Natural killer cell (primary cell): ENCODE measurements around the gene CAMSAP2. TPM values are rescaled to one million over a fixed set of nuclear protein-coding genes. Genes with fewer than 3 reads are reported as not detected.

ENCODE experiments used
- ATAC-seq, 3 donors: fragments of 150-1000 bp in 2 of 3; fragments of 200-7000 bp in 1 of 3; cut with Tn5 transposase; 1 replicate in 1 of 3; 2 replicates in 2 of 3; pipeline ENCODE4 v1.10.0; 2021; ENCODE audit warnings: mild to moderate bottlenecking in 2 of 3, moderate library complexity in 2 of 3
- DNase-seq, 2 donors: peaks; one replicate each; pipeline versions ENCODE4 v3.0.0 to v3.0.0-alpha.2; 2013 to 2021; ENCODE audit warnings: mixed read lengths in 1 of 2
- H3K27ac ChIP-seq: one replicate; pipeline ENCODE4 v1.5.1; 2013; ENCODE audit warnings: mild to moderate bottlenecking, low read length
- H3K27me3 ChIP-seq: one replicate; pipeline ENCODE4 v1.6.1; 2013; ENCODE audit warnings: low read length; ENCODE audit not compliant: control insufficient read depth, insufficient read depth
- H3K36me3 ChIP-seq: one replicate; pipeline ENCODE4 v1.6.1; 2013; ENCODE audit warnings: low read length; ENCODE audit not compliant: control insufficient read depth, insufficient read depth
- H3K4me1 ChIP-seq: one replicate; pipeline ENCODE4 v1.6.1; 2013; ENCODE audit warnings: low read length; ENCODE audit not compliant: control insufficient read depth, insufficient read depth
- H3K4me3 ChIP-seq: one replicate; pipeline ENCODE4 v1.5.1; 2013; ENCODE audit warnings: low read length
- H3K9me3 ChIP-seq: one replicate; pipeline ENCODE4 v1.6.1; 2013; ENCODE audit warnings: low read length; ENCODE audit not compliant: control insufficient read depth, insufficient read depth
- H3K27ac Mint-ChIP-seq, 2 donors: one replicate each; pipeline ENCODE4 v1.8.0; 2022; ENCODE audit warnings: mild to moderate bottlenecking in 2 of 2, mixed read lengths in 2 of 2, moderate library complexity in 1 of 2
- H3K27me3 Mint-ChIP-seq, 2 donors: one replicate each; pipeline ENCODE4 v1.8.0; 2022; ENCODE audit warnings: low read depth in 2 of 2, mixed read lengths in 2 of 2
- H3K36me3 Mint-ChIP-seq: one replicate; pipeline ENCODE4 v1.8.0; 2022; ENCODE audit warnings: mixed read lengths
- H3K4me1 Mint-ChIP-seq, 2 donors: one replicate each; pipeline ENCODE4 v1.8.0; 2022; ENCODE audit warnings: mixed read lengths in 2 of 2
- H3K4me3 Mint-ChIP-seq: one replicate; pipeline ENCODE4 v1.8.0; 2022; ENCODE audit warnings: mild to moderate bottlenecking, moderate library complexity, mixed read lengths
- H3K9me3 Mint-ChIP-seq, 2 donors: one replicate each; pipeline ENCODE4 v1.8.0; 2022; ENCODE audit warnings: mixed read lengths in 2 of 2
- WGBS: methylation state at CpG from one replicate; pipeline ENCODE4 v1.1.7; 2013; ENCODE audit warnings: missing lambda C conversion rate; ENCODE audit not compliant: insufficient coverage; 5-methylcytosine and 5-hydroxymethylcytosine counted together
- intact Hi-C: fragments of 100-400 bp; cut with micrococcal nuclease; formaldehyde crosslinking; loops from one replicate; pipeline ENCODE4 v1.14.2; 2022
- total RNA-seq, 4 donors: library from RNA; stranded (reverse); fragments of 120-200 nt in 1 of 4; gene quantifications; one replicate each; pipeline versions ENCODE4 v1.2.3 to v1.2.4, GENCODE V29; 2013 to 2022
- TF ChIP-seq, protein P1 (sequence below): fragments of 200-600 bp; IDR thresholded peaks from one replicate; pipeline ENCODE4 v1.8.0; 2022; ENCODE audit warnings: antibody characterized with exemption

CAMSAP2 gene
- total RNA-seq, 3 donors from 2014 or later (not counting 1 experiment from before 2014, with no cell fraction given), result 0.25 to 0.89 (median 0.50) TPM

DNA sequence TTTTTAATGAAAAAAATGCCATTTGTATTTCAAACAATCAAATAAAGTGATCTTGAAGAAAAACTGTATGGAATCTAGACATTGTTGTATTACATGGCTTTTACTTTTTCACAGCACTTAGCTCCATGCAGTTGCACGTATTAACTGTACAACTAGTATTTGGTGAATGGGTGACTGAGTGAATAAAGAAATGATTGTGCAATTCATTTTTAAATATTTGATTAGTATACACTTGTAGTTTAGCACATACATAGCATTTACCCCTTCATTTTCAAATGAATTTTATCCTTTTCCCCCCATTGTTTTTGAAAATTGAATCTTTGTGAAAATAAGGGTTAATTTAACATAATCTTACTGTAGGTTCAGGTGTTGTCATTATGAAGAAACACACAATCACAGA is 79.6 kb downstream of the CAMSAP2 start:
- Histone ChIP-seq H3K9me3 (no peaks in the 10 kb centered on the region), H3K27me3 (no peaks in the 10 kb centered on the region), H3K27ac (no peak overlapping the region), H3K36me3 (no peaks in the 10 kb centered on the region), H3K4me1 (no peaks in the 10 kb centered on the region), H3K4me3 (no peak overlapping the region)
- Mint-ChIP-seq H3K9me3 (no peaks in the 10 kb centered on the region), H3K4me3 (no peak overlapping the region), H3K4me1 (no peaks in the 10 kb centered on the region), H3K27ac (no peak overlapping the region), H3K36me3 (no peaks in the 10 kb centered on the region), H3K27me3 (peaks cover 0 to 3% of the 10 kb centered on the region in 2 donors)
- ATAC-seq (no peak), DNase-seq (no peak)
- no CpG with 5 or more reads among the region's 1 CpG for WGBS
- TF ChIP-seq, protein P1, sequence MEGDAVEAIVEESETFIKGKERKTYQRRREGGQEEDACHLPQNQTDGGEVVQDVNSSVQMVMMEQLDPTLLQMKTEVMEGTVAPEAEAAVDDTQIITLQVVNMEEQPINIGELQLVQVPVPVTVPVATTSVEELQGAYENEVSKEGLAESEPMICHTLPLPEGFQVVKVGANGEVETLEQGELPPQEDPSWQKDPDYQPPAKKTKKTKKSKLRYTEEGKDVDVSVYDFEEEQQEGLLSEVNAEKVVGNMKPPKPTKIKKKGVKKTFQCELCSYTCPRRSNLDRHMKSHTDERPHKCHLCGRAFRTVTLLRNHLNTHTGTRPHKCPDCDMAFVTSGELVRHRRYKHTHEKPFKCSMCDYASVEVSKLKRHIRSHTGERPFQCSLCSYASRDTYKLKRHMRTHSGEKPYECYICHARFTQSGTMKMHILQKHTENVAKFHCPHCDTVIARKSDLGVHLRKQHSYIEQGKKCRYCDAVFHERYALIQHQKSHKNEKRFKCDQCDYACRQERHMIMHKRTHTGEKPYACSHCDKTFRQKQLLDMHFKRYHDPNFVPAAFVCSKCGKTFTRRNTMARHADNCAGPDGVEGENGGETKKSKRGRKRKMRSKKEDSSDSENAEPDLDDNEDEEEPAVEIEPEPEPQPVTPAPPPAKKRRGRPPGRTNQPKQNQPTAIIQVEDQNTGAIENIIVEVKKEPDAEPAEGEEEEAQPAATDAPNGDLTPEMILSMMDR, result no peak
- intact Hi-C loops, result no loop called here

DNA sequence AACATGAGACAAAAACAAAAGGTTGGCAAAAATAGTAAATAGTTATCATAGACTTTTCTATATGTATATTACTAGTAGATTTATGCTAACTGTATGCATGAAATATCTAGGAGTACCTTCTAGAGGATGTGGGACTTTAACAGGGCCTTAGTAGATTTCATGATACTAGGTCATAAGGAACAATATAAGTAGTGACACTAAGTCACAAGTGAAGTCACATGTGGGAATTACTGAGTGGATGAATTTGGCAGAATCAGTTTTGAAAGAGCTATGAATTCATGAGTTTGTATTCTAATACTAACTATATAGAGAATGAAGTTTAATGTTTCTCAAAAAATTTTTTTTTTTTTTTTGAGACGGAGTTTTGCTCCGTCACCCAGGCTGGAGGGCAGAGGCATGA is 81.0 kb downstream of the CAMSAP2 start:
- no peak for DNase-seq
- no peaks in the 10 kb centered on the region for H3K36me3 ChIP-seq
- H3K9me3 Mint-ChIP-seq, result no peaks in the 10 kb centered on the region
- H3K27me3 Mint-ChIP-seq, result peaks cover 7 to 8% of the 10 kb centered on the region in 2 donors
- H3K4me1 Mint-ChIP-seq, result no peaks in the 10 kb centered on the region
- 100% methylated on average over 2 of the region's 2 CpGs for WGBS
- H3K36me3 Mint-ChIP-seq, result no peaks in the 10 kb centered on the region
- H3K4me1 ChIP-seq, result no peaks in the 10 kb centered on the region
- no peak overlapping the region for H3K4me3 Mint-ChIP-seq
- no peaks in the 10 kb centered on the region for H3K27me3 ChIP-seq
- ATAC-seq, result no peak
- TF ChIP-seq, protein P1, result no peak
- no peak overlapping the region for H3K27ac ChIP-seq
- no peak overlapping the region for H3K27ac Mint-ChIP-seq
- no peak overlapping the region for H3K4me3 ChIP-seq
- intact Hi-C loops, result no loop called here
- H3K9me3 ChIP-seq, result no peaks in the 10 kb centered on the region

DNA sequence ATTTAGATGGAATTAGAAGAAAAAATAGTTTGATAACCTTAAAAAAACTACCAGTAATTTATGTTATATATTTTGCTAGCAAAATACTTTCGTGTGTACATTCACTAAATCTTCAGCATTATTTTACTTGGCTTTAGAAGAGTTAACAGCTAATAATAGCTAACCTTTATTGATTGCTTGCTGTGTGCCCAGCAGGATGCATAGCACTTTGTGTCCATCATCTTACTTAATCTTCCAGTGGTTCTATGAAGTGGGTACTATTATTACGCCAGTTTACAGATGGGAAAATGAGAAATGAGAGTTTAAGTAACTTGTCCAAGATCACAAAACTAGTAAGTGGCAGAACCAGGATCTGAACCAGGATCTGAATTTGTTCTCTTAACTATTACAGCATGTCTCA is 92.4 kb downstream of the CAMSAP2 start:
- 100% methylated on average over 1 of the region's 2 CpGs for WGBS
- TF ChIP-seq, protein P1, result no peak
- intact Hi-C loops, result no loop called here

DNA sequence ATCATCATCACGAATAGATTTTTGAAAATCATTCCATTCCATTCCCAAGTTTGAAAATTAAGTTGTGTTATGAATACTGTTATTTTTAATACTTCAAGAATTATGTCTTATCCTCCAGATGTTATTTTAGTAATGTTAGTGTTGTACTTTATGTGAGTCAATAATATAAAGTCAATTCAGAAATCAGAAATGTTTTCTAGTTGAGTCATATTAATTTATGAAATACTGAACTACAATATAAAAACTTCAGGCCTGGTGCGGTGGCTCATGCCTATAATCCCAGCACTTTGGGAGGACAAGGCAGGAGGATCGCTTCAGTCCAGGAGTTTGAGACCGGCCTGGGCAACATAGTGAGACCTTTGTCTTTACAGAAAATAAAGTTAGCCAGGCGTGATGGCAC is 95.7 kb downstream of the CAMSAP2 start:
- TF ChIP-seq, protein P1, result no peak
- ATAC-seq (no peak), DNase-seq (no peak)
- no peak overlapping the region for H3K27ac Mint-ChIP-seq
- no peaks in the 10 kb centered on the region for H3K9me3 ChIP-seq
- no peak overlapping the region for H3K4me3 ChIP-seq
- H3K27me3 Mint-ChIP-seq, result peaks cover 6 to 20% of the 10 kb centered on the region in 2 donors
- H3K27ac ChIP-seq, result no peak overlapping the region
- no peaks in the 10 kb centered on the region for H3K36me3 Mint-ChIP-seq
- no peaks in the 10 kb centered on the region for H3K36me3 ChIP-seq
- H3K4me1 ChIP-seq, result no peaks in the 10 kb centered on the region
- H3K9me3 Mint-ChIP-seq, result no peaks in the 10 kb centered on the region
- H3K27me3 ChIP-seq, result peaks cover 4% of the 10 kb centered on the region
- intact Hi-C loops, result no loop called here
- H3K4me1 Mint-ChIP-seq, result no peaks in the 10 kb centered on the region
- WGBS, result 98% methylated on average over 4 of the region's 5 CpGs
- no peak overlapping the region for H3K4me3 Mint-ChIP-seq

More for the DNA sequence above, 92.4 kb downstream of the CAMSAP2 start:
- Mint-ChIP-seq H3K9me3 (no peaks in the 10 kb centered on the region), H3K4me1 (no peaks in the 10 kb centered on the region), H3K36me3 (no peaks in the 10 kb centered on the region), H3K27ac (no peak overlapping the region), H3K4me3 (no peak overlapping the region), H3K27me3 (peaks cover 9 to 20% of the 10 kb centered on the region in 2 donors)
- Histone ChIP-seq H3K36me3 (no peaks in the 10 kb centered on the region), H3K27me3 (peaks cover 4% of the 10 kb centered on the region), H3K4me3 (no peak overlapping the region), H3K9me3 (no peaks in the 10 kb centered on the region), H3K4me1 (no peaks in the 10 kb centered on the region), H3K27ac (no peak overlapping the region)
- ATAC-seq (no peak), DNase-seq (no peak)
